Stimulated activated CD4-positive, alpha-beta T cell treated with anti-CD3 and anti-CD28 coated beads, Interleukin-4, amount 100 ng/mL, for 1 hour (primary cell): ENCODE data around the gene LAMA2.
A peak's percentile ranks its signal among the peaks of the same experiment; 100 is the strongest.

Source experiments
- DNase-seq: peaks from one replicate; pipeline ENCODE4 v3.0.0-alpha.2; 2020

The LAMA2 gene

DNA sequence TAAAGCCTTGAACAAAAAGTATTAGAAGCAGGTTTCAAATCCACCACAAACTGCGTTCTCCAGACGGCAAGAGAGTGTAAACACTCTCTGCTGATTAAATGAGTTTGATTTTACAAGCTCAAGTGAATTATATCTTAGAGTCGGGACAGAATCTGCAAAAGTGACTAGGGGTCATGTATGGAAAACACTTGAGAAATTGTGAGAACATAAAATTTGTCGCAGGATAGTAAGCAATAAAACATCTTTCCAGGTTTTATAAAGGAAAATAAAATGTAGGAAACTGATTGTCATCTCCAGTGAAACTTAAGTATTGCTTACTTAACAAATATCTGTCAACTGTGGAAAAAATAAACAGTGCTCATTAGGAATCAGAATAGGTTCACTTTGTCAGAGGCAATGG lies 452.9 kb downstream of the LAMA2 start:
- DNase-seq = no peak

DNA sequence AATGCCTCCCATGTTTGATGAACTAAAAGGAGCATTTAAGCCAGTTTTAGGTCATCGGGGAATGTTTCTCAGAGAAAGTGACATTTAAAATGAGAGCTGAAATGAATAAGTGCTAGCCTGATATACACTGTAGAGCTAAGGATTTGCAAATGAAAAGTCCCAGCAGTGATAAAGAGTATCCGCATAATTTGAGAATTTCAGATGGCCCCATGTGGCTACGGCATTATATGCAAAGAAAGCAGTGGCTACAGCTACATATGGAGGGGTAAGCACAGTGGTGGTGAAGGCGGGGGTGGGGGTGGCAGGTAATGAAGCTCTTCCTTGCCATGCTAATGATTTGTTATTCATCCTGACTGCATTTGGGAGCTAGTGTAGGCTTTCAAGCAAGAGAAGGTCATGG lies 455.7 kb downstream of the LAMA2 start:
- no peak for DNase-seq

DNA sequence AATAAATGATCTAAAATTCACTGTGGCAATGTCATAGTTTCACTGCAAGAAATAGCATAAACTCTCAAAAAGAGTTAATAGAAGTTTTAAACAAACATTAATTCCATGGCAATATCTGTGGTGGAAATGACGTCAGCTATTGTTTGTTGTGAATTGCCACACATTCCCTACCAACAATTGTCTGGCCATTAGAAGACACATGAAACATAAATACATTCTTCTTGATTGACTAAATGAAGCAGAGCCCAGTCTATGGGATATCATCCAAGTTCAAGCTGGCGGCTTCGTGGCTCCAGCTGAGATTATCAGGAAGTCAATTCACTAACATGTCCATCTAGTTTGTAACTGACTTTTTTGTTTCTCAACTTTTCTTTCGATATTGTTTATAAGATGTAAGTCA lies 458.0 kb downstream of the LAMA2 start:
- DNase-seq = no peak

DNA sequence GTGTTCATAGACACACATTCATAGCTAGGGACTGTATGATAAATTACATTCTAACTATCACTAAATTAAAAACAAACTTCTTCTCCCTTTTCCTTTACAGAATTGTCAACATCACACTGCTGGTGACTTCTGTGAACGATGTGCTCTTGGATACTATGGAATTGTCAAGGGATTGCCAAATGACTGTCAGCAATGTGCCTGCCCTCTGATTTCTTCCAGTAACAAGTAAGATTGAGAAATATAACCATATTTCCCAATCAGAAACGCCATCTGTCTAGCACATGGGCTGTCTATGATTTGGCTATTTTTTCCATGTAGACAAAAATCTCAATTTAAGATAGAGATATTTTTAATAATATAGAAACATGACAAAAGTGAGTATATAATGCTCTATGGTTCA lies 459.3 kb downstream of the LAMA2 start:
- DNase-seq = no peak

DNA sequence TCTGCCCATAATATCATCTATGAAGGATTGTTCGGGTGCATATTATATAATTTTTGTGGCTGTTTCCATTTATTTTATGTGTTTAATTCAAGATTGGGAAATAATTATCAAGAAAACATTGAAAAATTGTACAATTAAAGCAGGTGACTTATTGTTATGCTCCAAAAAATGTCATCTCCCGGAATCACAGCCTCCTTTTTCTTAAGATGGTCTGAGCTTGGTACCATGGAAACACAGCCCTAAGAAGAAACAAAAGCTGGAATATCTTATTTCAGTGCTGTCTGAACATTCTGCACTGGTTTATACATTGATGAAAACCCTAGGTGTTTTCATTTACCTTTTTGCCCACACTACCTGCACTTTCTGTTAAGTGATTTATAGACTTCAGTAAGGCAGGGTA lies 459.9 kb downstream of the LAMA2 start:
- no peak for DNase-seq

DNA sequence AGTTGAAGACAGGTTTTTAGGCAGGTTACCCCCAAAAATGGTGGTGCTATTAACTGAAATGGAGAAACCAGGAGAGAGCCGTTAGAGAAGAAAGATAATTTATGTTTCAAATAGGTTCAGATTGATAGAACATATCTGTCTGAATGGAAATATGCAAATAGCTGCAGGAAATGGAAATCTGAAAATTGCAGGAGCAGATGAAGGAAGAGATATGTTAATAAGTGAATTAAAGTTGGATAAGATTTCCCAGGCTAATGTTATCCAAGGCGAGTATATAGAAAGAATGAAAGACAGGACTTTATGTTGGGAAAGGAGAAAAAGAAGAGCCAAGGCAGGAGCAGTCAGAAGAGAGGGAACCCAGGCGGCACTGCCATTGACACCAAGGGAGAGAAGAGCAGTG lies 461.4 kb downstream of the LAMA2 start:
- DNase-seq = no peak

DNA sequence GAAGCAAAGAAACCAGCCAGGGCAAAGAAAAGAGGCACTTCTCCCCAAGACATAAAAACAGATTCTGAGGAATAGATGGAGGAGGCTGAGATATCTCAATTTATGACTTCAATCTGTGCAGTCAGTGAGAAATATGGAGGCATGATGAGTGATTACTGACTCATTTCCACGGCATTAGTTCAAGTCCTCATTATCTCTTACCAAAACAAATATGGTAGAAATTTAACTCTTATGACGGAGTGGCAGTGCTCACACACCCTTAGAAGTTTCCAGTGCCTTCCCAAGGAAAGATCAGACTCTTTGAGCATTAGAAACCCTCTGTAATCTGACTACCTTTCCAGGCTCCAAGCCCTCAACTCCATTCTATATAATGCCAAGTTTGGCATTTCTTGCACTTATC lies 463.0 kb downstream of the LAMA2 start:
- no peak for DNase-seq

DNA sequence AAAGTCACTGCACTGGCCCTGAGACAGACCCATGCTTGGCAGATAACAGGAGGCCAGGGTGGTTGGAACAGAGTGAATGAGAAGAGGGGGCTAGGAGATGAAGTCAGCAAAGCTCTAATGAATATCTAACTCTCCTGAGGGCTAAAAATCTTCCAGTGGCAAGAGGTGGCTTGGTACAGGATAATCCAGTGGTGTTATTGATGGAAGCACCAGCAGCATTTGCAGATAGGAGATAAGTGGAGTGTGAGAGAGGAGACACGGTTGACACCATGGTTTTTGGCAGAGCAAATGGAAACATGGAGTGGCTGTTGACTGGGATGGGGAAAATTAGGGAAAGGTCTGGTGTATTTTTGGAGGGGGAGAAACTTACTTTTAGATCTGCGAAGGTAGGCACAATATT lies 464.0 kb downstream of the LAMA2 start:
- no peak for DNase-seq

DNA sequence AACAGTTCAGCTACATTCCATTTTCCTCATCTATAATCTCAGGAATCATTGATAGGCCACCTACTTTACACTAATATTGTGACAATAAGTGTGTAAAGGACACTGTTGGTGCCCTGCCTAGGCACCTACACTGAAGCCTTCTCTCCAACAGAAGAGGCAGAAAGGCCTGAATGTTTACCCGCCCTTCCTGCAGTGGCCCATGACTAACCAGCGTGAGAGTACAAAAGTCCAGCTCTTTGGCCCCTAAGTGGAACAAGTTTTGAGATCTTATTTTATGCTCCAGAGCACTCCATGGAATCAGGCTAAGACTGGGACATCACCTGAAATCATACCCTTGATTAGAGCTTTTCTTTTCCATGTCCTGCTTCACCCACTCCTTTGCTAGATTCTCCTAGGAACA lies 467.3 kb downstream of the LAMA2 start:
- DNase-seq = no peak

DNA sequence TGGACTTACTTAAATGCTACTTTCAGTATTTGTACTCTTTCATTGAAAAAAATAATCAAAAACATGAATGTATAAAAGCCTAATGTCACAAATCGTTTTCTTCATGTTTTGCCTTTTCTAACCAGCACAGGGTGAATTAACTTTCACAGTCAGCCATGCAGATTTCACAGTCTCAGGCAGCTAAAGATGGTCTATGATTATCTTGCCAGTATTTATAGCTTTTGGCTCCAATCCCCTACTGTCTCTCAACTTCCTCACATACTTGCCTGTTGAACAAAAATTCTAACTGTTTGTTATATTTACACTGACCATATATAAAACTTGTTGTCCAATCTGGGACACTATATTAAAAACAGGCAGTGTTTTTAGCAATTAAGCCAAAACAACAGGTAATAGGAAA lies 468.9 kb downstream of the LAMA2 start:
- no peak for DNase-seq

DNA sequence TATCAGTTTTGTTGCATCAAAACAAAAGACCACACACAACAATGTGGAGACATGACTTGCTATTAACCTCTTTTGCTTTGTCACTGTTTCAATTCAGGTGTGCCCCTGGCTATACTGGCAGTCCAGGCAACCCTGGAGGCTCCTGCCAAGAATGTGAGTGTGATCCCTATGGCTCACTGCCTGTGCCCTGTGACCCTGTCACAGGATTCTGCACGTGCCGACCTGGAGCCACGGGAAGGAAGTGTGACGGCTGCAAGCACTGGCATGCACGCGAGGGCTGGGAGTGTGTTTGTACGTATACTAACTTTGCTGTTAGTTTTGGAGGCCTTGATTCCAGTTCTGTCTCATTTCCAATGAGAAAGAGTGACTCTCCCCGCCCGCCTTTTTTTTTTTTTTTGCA lies 470.1 kb downstream of the LAMA2 start:
- DNase-seq = no peak

DNA sequence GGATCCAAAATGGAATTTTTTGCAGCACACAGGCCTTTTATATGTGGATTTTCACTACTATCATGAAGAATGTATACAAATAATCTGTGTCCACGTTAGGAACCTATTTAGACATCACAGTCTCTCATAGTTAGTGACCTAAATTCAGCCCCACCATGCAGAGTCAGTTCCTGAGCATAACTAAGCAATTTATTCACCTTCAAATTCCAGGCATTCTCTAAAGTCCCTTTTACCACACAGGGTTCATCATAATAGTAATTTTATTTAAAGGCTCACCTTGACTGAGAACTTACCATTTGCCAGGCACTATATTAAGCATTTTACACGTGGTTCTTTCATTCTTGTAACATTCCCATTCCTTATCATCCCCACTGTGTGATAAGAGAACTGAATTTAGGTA lies 473.2 kb downstream of the LAMA2 start:
- DNase-seq = no peak

DNA sequence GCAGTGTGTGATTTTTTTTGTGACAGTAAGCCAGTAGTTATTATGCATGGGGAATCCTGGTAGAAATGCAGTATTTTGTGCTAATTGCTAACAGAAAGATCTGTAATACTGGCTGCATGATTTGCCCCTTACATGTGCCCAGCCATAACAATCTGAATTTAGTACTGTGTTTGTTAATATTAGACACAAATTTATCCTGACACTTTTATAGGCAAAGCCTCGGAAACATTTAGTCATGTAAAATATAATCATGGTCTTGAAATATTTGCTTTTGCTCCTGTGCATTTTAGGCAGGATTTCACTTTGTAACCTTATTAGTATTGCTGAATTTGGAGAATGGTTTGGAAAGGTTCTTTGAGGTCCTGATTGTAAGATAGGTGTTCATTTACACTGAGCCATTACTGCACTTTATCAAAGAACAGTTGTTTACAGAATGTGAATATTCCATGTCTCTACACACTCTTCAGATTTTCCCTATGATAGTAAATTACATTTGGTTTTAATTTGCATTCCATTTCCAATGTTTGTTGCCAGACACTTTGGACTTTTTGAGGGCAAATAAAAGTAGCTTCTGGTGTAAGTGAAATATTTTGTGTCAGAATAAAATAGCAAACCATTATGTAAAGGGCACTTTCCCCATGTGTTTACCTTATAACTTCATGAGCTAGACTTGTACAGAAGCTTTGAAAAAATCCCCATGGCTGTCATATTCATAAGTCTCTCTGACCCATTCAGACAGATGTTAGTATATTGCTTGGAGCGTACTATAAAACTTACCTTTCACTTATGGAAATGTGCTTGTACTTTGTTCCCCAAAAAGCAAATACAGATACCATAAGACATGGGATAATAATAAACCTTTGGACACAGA lies 477.1 kb downstream of the LAMA2 start:
- no peak for DNase-seq

DNA sequence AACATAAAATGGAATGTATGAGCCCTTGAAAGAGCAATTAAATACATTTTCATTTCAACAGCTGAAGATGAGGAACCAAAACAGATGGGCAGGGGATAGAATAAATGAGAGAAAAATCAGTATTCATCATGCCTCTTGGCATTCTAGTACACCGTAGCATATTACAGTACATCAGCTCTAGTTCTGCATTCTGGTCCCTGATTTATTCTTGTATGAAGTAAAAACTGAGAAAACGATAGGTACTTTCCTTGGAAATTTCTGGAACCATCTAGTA lies 477.7 kb downstream of the LAMA2 start:
- no peak for DNase-seq

DNA sequence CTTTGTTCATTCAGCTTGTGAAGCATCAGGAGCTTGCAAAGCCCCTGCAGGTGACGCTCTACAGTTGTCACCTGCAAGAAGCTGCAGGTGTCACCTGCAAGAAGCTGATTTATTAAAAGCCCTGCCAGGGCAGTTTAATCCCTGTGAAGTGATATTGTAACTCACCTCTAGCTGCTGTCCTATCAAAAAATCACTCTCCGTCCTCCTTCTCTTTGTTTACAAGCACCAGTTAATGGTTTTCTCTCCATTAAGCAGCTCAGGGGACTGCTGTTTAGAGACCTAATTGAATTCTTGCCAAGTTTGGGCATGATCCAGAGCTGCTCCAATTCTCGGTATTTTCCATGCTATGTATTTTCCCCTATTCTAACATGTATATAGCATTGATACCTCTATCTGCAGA lies 481.1 kb downstream of the LAMA2 start:
- DNase-seq = no peak

DNA sequence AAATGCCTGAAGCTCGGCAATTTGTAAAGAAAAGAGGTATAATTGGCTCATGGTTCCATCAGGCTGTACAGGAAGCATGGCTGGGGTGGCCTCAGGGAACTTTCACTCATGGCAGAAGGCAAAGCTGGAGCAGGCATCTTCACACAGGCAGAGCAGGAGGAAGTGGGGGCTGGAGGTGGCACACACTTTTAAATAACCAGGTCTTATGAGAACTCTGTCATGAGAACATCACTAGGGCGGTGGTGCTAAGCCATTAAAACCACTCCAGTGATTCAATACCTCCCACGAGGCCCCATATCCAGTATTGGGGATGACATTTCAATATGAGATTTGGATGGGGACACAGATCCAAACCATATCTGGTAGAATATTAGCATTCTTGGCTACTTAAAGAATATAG lies 481.8 kb downstream of the LAMA2 start:
- DNase-seq = no peak

DNA sequence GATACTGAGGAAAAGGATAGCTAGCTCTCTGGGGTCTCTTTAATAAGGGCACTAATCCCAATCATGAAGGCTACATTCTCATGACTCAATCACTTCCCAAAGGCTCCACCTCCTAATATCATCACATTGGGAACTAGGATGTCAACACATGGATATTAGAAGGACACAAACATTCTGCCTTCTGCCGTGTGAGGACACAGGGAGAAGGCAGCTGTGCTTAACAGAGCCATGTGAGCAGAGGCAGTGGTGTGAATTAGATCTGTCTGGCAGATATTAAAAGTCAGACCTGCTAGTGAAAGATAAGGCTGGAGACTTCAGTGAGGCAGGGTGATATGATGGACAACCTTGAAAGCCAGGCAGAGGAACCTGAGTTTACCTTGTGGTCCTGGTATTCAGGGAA lies 485.1 kb downstream of the LAMA2 start:
- no peak for DNase-seq

DNA sequence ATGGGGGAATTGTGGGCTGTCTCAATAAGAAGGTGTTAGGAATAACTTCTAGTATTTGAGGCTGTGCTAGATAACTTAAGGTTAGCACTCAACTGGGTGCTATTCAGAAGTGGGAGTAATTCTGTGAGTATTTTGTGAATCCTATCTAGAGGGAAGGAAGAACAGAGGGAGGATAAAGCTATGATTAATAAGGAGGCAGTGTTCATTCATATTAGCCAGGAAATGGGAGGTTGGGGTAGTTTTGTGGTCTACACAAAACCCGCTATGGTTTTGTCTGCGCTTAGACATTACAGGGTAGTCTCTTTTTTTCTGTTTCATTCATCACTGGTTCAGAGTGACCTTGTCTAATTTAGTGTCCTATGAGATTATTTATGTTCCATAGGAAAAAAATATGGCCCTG lies 486.0 kb downstream of the LAMA2 start:
- no peak for DNase-seq

DNA sequence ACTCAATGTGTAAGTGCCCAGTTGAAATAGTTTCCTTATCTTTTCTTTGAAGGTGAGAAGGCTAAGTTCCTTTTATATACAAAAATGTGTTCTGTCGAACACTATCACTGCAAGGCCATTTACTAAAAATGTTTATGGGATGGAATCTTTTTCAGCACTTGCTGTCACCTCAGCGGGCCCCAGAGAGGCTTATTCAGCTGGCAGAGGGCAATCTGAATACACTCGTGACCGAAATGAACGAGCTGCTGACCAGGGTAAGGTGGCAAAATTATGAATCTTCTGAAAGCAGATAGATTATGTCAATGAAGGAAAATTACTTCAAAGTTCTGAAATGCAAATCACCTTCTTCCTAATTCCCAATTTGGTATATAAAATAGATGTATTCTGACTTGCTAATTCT lies 486.8 kb downstream of the LAMA2 start:
- DNase-seq = no peak

DNA sequence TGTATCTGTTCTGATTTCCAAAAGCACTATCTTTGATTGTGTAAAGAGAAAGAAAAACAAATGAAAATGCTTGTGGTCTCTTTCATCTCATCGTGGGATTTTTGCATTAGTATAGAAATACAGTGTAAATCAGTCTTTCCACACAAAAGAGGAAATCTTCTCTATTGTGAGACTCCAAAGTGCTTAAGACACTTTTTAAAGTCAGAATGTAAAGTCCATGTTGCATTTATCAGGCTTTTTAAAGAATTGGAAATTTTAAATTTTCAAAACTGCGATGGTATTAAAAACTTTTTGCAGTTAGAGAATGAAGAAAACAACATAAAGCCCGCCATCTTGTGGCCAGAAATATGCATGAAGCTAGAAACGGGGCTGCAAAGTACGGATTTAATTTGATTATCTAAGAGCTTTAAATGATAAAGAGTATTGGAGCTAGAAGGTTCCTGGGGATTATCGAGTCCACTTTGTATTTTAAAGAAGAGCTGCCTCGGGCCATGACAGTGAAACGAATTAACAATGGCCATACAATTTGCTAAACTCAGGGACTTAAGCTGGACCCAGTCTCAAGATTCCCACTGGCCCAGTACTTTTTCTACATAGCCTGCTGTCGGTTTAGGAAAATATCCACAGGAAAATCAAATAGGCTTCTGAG lies 487.5 kb downstream of the LAMA2 start:
- peak; percentile 23 for DNase-seq

DNA sequence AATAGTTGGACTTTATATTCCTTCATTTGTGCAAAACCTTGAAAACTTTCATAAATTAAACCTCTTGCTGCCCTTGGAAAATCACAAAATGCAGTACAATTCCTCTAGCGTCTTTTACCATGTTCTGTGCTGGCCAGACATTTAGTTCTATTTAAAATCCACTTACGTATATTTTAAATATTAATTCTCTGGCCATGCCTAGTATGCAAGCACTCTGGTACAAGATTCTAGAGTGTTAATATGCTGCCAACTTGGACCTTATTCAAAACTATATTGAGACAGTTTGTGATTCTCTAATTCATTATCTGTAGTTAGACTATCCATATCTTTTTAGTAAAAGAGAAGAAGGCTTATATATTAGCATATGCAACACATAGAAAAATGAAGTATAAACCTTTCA lies 498.9 kb downstream of the LAMA2 start:
- DNase-seq = no peak

DNA sequence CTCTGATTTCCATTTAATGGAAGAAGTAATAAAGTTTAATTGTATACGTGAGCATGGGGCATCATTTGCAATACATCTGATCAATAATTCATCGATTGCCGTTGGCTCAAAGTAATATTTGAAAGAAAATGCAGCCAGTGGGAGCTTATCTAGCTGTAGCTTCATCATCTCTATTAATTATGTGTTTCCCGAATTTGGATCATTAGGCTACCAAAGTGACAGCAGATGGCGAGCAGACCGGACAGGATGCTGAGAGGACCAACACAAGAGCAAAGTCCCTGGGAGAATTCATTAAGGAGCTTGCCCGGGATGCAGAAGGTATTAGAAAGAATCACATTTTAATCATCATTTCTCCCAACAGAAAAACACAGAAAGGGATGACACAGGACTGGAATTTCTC lies 500.0 kb downstream of the LAMA2 start:
- no peak for DNase-seq

DNA sequence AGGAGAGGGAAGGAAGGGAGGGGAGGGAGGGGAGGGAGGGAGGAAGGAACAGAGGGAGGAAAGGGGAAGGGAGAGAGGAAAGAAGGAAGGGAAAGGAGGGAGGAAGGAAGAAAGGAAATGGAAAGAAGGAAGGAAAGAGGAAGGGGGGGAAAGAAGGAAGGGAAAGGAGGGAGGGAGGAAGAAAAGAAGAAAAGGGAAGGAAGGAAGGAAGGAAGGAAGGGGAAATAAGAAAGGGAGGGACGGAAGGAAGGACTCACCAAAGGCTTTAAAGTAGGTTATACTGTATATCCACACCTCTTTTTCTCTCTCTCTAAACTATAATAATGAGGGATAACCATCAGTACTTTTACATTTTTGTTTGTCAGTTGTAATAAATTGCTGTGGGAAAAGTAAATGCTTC lies 502.2 kb downstream of the LAMA2 start:
- no peak for DNase-seq

DNA sequence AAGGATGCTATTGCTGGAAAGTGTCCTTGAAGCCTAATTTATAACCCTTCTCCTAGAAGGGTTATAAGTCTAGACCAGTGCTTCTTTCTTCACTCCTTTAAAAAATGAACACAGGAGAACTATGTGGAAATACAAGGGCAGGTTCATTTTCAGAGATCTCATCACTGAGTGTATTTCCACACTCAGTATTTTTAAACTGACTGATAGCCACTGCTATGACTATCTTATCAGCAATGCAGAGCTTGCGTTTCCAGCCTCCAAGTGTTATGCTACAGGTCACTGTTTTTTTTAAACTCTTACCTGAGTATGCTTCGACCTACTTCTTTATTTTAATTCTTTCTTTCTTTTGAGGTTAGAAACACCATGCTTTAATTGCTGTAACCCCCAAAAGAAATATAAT lies 508.0 kb downstream of the LAMA2 start:
- no peak for DNase-seq

DNA sequence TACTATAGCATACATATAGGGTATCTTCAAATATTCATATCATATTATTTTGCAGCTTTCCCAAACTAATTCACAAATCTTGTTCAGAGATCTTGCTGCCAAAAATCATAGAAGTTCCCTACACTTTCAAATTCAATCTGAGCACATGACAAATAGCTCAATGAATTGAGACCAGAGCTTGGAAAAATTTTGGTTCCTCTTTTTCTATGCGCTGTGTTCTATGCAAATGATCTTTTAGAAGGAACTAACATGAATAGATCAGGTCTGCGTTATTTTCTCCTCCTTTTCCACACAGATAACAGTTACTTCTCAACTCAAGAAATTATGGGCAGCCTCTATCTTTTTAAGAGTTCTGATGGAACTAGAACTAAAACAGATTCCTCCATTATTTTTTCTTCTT lies 510.7 kb downstream of the LAMA2 start:
- no peak for DNase-seq
